Measurements from ENCODE around the gene SYVN1. TPM values are rescaled to one million over a fixed set of nuclear protein-coding genes. Genes with fewer than 3 reads are reported as not detected.

SYVN1 gene
- total and polyA plus RNA-seq, 2 donors (not counting 1 experiment from before 2014, with no cell fraction given) = 187 to 282 TPM

DNA sequence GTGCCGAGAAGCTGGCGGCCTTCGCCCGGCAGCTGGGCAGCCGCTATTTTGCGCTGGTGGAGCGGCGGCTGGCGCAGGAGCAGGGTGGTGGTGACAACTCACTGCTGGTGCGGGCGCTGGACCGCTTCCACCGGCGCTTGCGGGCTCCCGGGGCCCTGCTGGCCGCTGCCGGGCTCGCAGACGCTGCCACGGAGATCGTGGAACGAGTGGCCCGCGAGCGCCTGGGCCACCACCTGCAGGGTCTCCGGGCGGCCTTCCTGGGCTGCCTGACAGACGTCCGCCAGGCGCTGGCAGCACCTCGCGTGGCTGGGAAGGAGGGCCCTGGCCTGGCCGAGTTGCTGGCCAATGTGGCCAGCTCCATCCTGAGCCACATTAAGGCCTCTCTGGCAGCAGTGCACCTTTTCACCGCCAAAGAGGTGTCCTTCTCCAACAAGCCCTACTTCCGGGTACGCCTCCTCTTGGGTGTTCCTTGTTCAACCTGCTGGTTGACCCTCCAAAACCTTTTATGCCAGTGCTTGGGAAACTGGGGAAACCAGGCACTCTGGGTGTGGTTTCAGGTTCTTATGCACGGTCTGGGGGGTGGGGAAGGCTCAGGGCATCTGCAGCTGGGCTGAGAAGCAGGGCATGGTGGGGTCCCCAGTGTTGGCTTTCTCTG is 25.7 kb downstream of the SYVN1 start:
- H3K4me3 Mint-ChIP-seq = no peak overlapping the region

More for the DNA sequence above, 25.7 kb downstream of the SYVN1 start:
- Histone ChIP-seq H3K9ac (ENCODE audit: low read length) (no peak overlapping the region), H4K20me1 (ENCODE audit: control insufficient read depth, insufficient read depth, low read length, poor library complexity, severe bottlenecking) (peaks cover 31% of the 10 kb centered on the region), H3K79me2 (ENCODE audit: control insufficient read depth, insufficient read depth, low read length) (peaks cover 43% of the 10 kb centered on the region), H3K36me3 (replicated peaks in 1 of 2; ENCODE audit: control extremely low read depth in 1 of 2, control insufficient read depth in 1 of 2, extremely low read depth in 1 of 2, insufficient read depth in 2 of 2, low read length in 1 of 2) (peaks cover 0 to 40% of the 10 kb centered on the region in 2 experiments), H2AFZ (ENCODE audit: insufficient read depth, low read depth, low read length, poor library complexity, severe bottlenecking) (no peak overlapping the region), H3K9me3 (ENCODE audit: control extremely low read depth in 1 of 3, control insufficient read depth in 2 of 3, insufficient read depth in 1 of 3, low read length in 2 of 3) (no peaks in the 10 kb centered on the region), H3K4me3 (ENCODE audit: control extremely low read depth in 1 of 5, extremely low read depth in 1 of 5, insufficient read depth in 1 of 5, low read depth in 2 of 5, low read length in 4 of 5) (no peak overlapping the region), H3K27me3 (replicated peaks in 1 of 4; ENCODE audit: control extremely low read depth in 1 of 4, control insufficient read depth in 3 of 4, insufficient read depth in 4 of 4, low read length in 3 of 4) (no peaks in the 10 kb centered on the region), H3K4me2 (replicated peaks; ENCODE audit: low read depth, low read length, poor library complexity, severe bottlenecking) (no peak overlapping the region), H3K27ac (ENCODE audit: low read length in 2 of 2) (no peak overlapping the region), H3K4me1 (ENCODE audit: control insufficient read depth in 2 of 2, insufficient read depth in 2 of 2, low read length in 2 of 2) (peaks cover 20 to 34% of the 10 kb centered on the region in 2 donors)
- ChIA-PET CTCF (interaction anchor here (1.3 to 7.7 kb wide), 5 partner anchors 10 to 157 kb away, joined by 4 to 118 read pairs (median 47); partner anchors contain the start of genes CAPN1, FAU, MRPL49 and VPS51), POLR2A (interaction anchor here (1.0 to 3.6 kb wide), 2 partner anchors 9 to 13 kb away, joined by 4 to 26 read pairs; partner anchors contain the start of genes VPS51 and ZNHIT2)
- peaks cover 34% of the 10 kb centered on the region for H3K4me1 Mint-ChIP-seq
- no peak for DNase-seq
- H3K27ac Mint-ChIP-seq = no peak overlapping the region
- H3K27me3 Mint-ChIP-seq = no peaks in the 10 kb centered on the region
- H3K9me3 Mint-ChIP-seq (ENCODE audit: insufficient read depth) = no peaks in the 10 kb centered on the region
- 95% methylated on average over 38 of the region's 38 CpGs for WGBS (ENCODE audit: insufficient coverage)
- intact Hi-C loops (cut with micrococcal nuclease) = no loop called here
- TF ChIP-seq, protein P1, sequence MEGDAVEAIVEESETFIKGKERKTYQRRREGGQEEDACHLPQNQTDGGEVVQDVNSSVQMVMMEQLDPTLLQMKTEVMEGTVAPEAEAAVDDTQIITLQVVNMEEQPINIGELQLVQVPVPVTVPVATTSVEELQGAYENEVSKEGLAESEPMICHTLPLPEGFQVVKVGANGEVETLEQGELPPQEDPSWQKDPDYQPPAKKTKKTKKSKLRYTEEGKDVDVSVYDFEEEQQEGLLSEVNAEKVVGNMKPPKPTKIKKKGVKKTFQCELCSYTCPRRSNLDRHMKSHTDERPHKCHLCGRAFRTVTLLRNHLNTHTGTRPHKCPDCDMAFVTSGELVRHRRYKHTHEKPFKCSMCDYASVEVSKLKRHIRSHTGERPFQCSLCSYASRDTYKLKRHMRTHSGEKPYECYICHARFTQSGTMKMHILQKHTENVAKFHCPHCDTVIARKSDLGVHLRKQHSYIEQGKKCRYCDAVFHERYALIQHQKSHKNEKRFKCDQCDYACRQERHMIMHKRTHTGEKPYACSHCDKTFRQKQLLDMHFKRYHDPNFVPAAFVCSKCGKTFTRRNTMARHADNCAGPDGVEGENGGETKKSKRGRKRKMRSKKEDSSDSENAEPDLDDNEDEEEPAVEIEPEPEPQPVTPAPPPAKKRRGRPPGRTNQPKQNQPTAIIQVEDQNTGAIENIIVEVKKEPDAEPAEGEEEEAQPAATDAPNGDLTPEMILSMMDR (IDR thresholded peaks at IDR 0.05) = no peak
- TF ChIP-seq EZH2 (IDR thresholded peaks at IDR 0.05; ENCODE audit: borderline replicate concordance, insufficient read depth, low read depth, low read length, poor library complexity, severe bottlenecking) = no peak
- ATAC-seq (ENCODE audit: low read depth) = no peak
